GM12878 (cell line): Measurements from ENCODE around the gene AGXT. TPM values are rescaled to one million over a fixed set of nuclear protein-coding genes. Genes with fewer than 3 reads are reported as not detected.

Experiments used
- ATAC-seq: fragments of 200-7000 bp; cut with Tn5 transposase; 3 replicates; pipeline ENCODE4 v1.9.1; 2020; ENCODE audit warnings: mild to moderate bottlenecking, moderate library complexity
- BruUV-seq: library from RNA; stranded (reverse); fragments of 400-500 nt; replicated peaks from 2 replicates; lab custom pipeline; 2021; lab: Mats Ljungman, UMichigan
- CTCF ChIA-PET: fragments of 300-600 bp; sonication (Branson Sonifier 250); formaldehyde crosslinking; extraction: SDS; loops from one replicate; lab custom pipeline; 2021; ENCODE audit warnings: inconsistent platforms; lab: Yijun Ruan, JAX
- POLR2A ChIA-PET: fragments of 350-600 bp; formaldehyde crosslinking; extraction: SDS; loops from one replicate; lab custom pipeline; 2021; ENCODE audit warnings: inconsistent platforms; lab: Charles Lee
- RAD21 ChIA-PET: fragments of 300-600 bp; sonication (Branson Sonifier 250); formaldehyde crosslinking; loops from one replicate; lab custom pipeline; 2023; ENCODE audit warnings: antibody characterized with exemption; ENCODE audit not compliant: unreplicated experiment; lab: Charles Lee
- SMC1A ChIA-PET: fragments of 300-600 bp; sonication (Branson Sonifier 250); formaldehyde crosslinking; loops from one replicate; lab custom pipeline; 2023; ENCODE audit not compliant: unreplicated experiment, uncharacterized antibody; lab: Charles Lee
- DNase-seq: peaks from one replicate; pipeline ENCODE4 v3.0.0-alpha.2; 2011; ENCODE audit warnings: low read depth, low spot score
- FAIRE-seq: peaks from 3 replicates; lab custom pipeline; 2011; peaks lifted over from hg19 to GRCh38; lab: Jason Lieb, UNC
- H2AFZ ChIP-seq: 2 replicates; pipeline ENCODE4 v1.6.0; 2011; ENCODE audit warnings: low read depth, low read length, control low read depth; ENCODE audit not compliant: control insufficient read depth
- H3K27ac ChIP-seq: 2 replicates; pipeline ENCODE4 v1.5.1; 2011; ENCODE audit warnings: control low read depth; ENCODE audit not compliant: control insufficient read depth, insufficient read depth
- H3K27me3 ChIP-seq, 2 experiments: replicated peaks in 1 of 2; 2 replicates each; pipeline versions ENCODE4 v1.6.0 to v1.6.1; 2011; ENCODE audit warnings: low read length in 1 of 2; ENCODE audit not compliant: control insufficient read depth in 2 of 2, insufficient read depth in 2 of 2
- H3K36me3 ChIP-seq, 2 experiments: 2 replicates each; pipeline ENCODE4 v1.5.1; 2011; ENCODE audit warnings: low read length in 1 of 2; ENCODE audit not compliant: control insufficient read depth in 2 of 2, insufficient read depth in 2 of 2
- H3K4me1 ChIP-seq: 2 replicates; pipeline ENCODE4 v1.6.1; 2011; ENCODE audit warnings: mild to moderate bottlenecking, low read length, moderate library complexity, mixed read lengths; ENCODE audit not compliant: control insufficient read depth, insufficient read depth
- H3K4me2 ChIP-seq: 2 replicates; pipeline ENCODE4 v1.6.0; 2011; ENCODE audit warnings: control low read depth; ENCODE audit not compliant: control insufficient read depth, insufficient read depth
- H3K4me3 ChIP-seq: fragments of 200-600 bp; sonication (generic); 2 replicates; pipeline ENCODE4 v1.5.1; 2016
- H3K79me2 ChIP-seq: 2 replicates; pipeline ENCODE4 v1.6.0; 2011; ENCODE audit warnings: low read length; ENCODE audit not compliant: control insufficient read depth, insufficient read depth
- H3K9ac ChIP-seq: 2 replicates; pipeline ENCODE4 v1.8.0; 2011; ENCODE audit warnings: low read length, control low read depth, mixed read lengths; ENCODE audit not compliant: control insufficient read depth, insufficient read depth
- H3K9me3 ChIP-seq: replicated peaks from 3 replicates; pipeline ENCODE4 v1.5.1; 2011; ENCODE audit warnings: mild to moderate bottlenecking, low read length; ENCODE audit not compliant: control insufficient read depth, insufficient read depth
- H4K20me1 ChIP-seq: 2 replicates; pipeline ENCODE4 v1.6.0; 2011; ENCODE audit not compliant: control insufficient read depth, insufficient read depth
- CBX3 ChIP-seq: fragments of 200-600 bp; sonication (generic); IDR thresholded peaks from 2 replicates; pipeline ENCODE4 v1.6.1; 2016; ENCODE audit warnings: low read depth, borderline replicate concordance
- CEBPB ChIP-seq, 2 experiments: fragments of 150-350 bp in 1 of 2; IDR thresholded peaks; 2 replicates each; pipeline ENCODE4 v1.6.1; 2012 to 2014; ENCODE audit warnings: low read depth in 2 of 2, low read length in 2 of 2, borderline replicate concordance in 1 of 2, inconsistent platforms in 1 of 2
- IRF4 ChIP-seq: IDR thresholded peaks from 2 replicates; pipeline ENCODE4 v1.6.1; 2011; ENCODE audit warnings: low read depth, low read length
- MEF2A ChIP-seq: IDR thresholded peaks from 2 replicates; pipeline ENCODE4 v1.6.1; 2011; ENCODE audit warnings: low read depth, mild to moderate bottlenecking, low read length, moderate library complexity; ENCODE audit not compliant: insufficient read depth
- POLR2AphosphoS2 ChIP-seq: IDR thresholded peaks from 2 replicates; pipeline ENCODE4 v1.6.1; 2011; ENCODE audit warnings: low read depth, mild to moderate bottlenecking, low read length, improper control_type of control experiment, moderate library complexity
- RCOR1 ChIP-seq: conservative IDR thresholded peaks from 2 replicates; pipeline ENCODE4 v1.6.1; 2012; ENCODE audit warnings: low read depth, low read length, improper control_type of control experiment
- SREBF1 ChIP-seq: IDR thresholded peaks from 2 replicates; pipeline ENCODE4 v1.6.1; 2012; ENCODE audit warnings: mild to moderate bottlenecking, low read length
- SREBF2 ChIP-seq: IDR thresholded peaks from 2 replicates; pipeline ENCODE4 v1.6.1; 2012; ENCODE audit warnings: mild to moderate bottlenecking, low read length
- SRF ChIP-seq, 2 experiments: IDR thresholded peaks; 2 replicates each; pipeline ENCODE4 v1.6.1; 2011; ENCODE audit warnings: low read depth in 2 of 2, low read length in 2 of 2, mild to moderate bottlenecking in 1 of 2, moderate library complexity in 1 of 2
- TARDBP ChIP-seq: IDR thresholded peaks from 2 replicates; pipeline ENCODE4 v1.6.1; 2016; ENCODE audit warnings: borderline replicate concordance
- ZBED1 ChIP-seq: IDR thresholded peaks from 2 replicates; pipeline ENCODE4 v1.6.1; 2016; ENCODE audit warnings: borderline replicate concordance
- ZNF384 ChIP-seq: IDR thresholded peaks from 2 replicates; pipeline ENCODE4 v1.6.1; 2012; ENCODE audit warnings: low read depth, mild to moderate bottlenecking, low read length, improper control_type of control experiment, borderline replicate concordance
- WGBS: methylation state at CpG from one replicate; pipeline ENCODE4 v1.1.6; 2016; ENCODE audit warnings: low lambda C conversion rate; ENCODE audit not compliant: insufficient replicate concordance, insufficient coverage; ENCODE audit errors: missing lambda C conversion rate; 5-methylcytosine and 5-hydroxymethylcytosine counted together
- in situ Hi-C: fragments of 300-500 bp; cut with MboI; formaldehyde crosslinking; loops from 9 replicates; pipeline ENCODE4 v1.14.3; 2018; ENCODE audit warnings: mixed read lengths
- intact Hi-C: fragments of 100-400 bp; cut with micrococcal nuclease; formaldehyde crosslinking; loops from one replicate; pipeline ENCODE4 v1.14.2; 2022; ENCODE audit not compliant: unreplicated experiment
- polyA plus RNA-seq, 11 experiments: library from polyadenylated mRNA; depleted of rRNA in 4 of 11; unstranded in 6 of 11; stranded (reverse) in 5 of 11; fragments of >200 nt; fragmentation: Nextera tagmentation in 4 of 11; fragmentation: Illumina TruSeq in 1 of 11; extraction: Ambion mirVana in 4 of 11; extraction: Trizol in 1 of 11; gene quantifications; 1 replicate in 1 of 11; 2 replicates in 10 of 11; pipeline versions ENCODE4 v1.2.1 to v1.2.3, GENCODE V29; 2011 to 2016; ENCODE audit warnings: inconsistent platforms in 2 of 11, missing spikeins in 2 of 11, low read depth in 1 of 11
- total RNA-seq, 4 experiments: library from RNA; depleted of rRNA in 3 of 4; stranded (reverse); fragments of >200 nt in 3 of 4; fragmentation: Illumina TruSeq in 1 of 4; extraction: Trizol in 1 of 4; gene quantifications; 2 replicates each; pipeline versions ENCODE4 v1.2.1 to v1.2.3, GENCODE V29; 2013 to 2021
- TF ChIP-seq, protein P1 (sequence below): fragments of 450-650 bp; IDR thresholded peaks from 2 replicates; pipeline ENCODE4 v1.6.1; 2018; ENCODE audit warnings: borderline replicate concordance, mild to moderate bottlenecking; ENCODE audit not compliant: partially characterized antibody
- TF ChIP-seq, protein P2 (sequence below): fragments of 150-350 bp; IDR thresholded peaks from 2 replicates; pipeline ENCODE4 v1.6.1; 2016; ENCODE audit warnings: low read depth, low read length
- TF ChIP-seq, protein P3 (sequence below): fragments of 450-650 bp; IDR thresholded peaks from 2 replicates; pipeline ENCODE4 v1.6.1; 2016; ENCODE audit warnings: mild to moderate bottlenecking

The AGXT gene
- total and polyA plus RNA-seq, 10 of the 15 experiments (the other 5 are each of a cell fraction or from before 2014, with no cell fraction given), result 0.18 TPM; not detected in 9

DNA sequence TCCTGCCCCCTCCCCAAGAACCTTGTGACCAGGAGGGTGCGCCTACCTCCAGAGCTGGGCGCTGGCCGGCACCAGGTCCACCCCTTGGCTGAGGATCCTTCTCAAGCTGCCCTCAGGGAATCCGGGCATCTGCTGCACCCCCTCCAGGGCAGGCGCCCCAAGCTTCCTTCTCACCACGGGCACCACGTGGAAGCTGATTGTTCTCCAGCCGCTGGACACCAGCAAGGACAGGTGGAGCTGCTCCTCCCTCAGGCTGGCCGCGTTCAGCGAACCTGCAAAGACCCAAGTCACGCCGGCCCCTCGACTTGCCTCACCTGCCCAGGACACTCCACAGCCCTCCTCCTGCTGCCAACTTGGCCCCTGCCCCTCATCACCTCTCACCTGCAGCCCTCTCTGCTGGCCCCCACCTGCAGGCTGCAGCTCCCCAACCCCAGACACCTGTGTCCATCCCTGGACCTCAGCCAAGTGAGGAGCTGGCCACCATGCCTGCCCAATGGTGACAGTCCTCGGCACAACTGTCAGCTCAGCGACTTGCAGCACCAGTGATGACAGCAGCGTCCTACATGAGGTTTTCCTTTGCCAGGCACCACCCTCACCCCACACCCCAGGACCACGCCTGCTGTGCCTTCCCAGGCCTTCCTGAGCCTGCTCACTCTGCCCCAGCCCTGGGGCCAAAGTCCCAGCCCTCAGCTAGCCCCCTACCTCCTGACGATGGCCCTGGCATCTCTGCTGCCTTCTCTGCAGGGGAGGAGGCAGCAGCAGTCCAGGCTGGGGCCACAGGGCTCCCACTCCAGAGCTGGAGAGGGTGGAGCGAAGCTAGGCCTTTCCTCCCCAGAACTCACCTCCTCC, 23.1 kb downstream of the AGXT start (continued):
- TF ChIP-seq, protein P1, sequence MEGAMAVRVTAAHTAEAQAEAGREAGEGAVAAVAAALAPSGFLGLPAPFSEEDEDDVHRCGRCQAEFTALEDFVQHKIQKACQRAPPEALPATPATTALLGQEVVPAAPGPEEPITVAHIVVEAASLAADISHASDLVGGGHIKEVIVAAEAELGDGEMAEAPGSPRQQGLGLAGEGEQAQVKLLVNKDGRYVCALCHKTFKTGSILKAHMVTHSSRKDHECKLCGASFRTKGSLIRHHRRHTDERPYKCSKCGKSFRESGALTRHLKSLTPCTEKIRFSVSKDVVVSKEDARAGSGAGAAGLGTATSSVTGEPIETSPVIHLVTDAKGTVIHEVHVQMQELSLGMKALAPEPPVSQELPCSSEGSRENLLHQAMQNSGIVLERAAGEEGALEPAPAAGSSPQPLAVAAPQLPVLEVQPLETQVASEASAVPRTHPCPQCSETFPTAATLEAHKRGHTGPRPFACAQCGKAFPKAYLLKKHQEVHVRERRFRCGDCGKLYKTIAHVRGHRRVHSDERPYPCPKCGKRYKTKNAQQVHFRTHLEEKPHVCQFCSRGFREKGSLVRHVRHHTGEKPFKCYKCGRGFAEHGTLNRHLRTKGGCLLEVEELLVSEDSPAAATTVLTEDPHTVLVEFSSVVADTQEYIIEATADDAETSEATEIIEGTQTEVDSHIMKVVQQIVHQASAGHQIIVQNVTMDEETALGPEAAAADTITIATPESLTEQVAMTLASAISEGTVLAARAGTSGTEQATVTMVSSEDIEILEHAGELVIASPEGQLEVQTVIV, result no peak
- TF ChIP-seq, all 136 proteins: peak for 0

DNA sequence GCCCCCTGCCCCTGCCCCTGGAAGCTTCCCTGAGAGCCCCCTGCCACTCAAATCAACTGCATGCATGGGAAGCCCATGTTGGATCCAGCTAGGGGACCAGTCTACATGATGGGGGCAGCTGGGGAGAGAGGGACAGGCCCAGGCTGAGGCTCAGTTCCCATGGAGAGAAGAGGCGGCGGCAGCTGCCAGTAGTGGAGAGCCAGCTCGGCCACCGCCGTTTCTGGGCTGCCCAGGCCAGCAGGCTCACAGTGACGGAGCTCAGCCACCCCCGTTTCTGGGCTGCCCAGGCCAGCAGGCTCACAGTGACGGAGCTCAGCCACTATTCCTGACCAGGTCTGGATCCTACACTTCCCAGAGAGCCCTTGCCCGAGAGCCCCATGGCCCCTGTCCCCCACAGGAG, 23.7 kb downstream of the AGXT start:
- 46% methylated on average over 9 of the region's 9 CpGs for WGBS
- H3K4me2 ChIP-seq, result no peak overlapping the region
- SMC1A ChIA-PET, result no interaction called here
- in situ Hi-C loops, result no loop called here
- no peaks in the 10 kb centered on the region for H4K20me1 ChIP-seq
- no peaks in the 10 kb centered on the region for H3K4me1 ChIP-seq
- no peaks in the 10 kb centered on the region for H3K9me3 ChIP-seq
- no peak overlapping the region for H2AFZ ChIP-seq
- no TSS peak for BruUV-seq
- H3K27ac ChIP-seq, result no peak overlapping the region
- ATAC-seq (no peak), FAIRE-seq (no peak), DNase-seq (no peak)
- H3K36me3 ChIP-seq, result no peaks in the 10 kb centered on the region
- POLR2A ChIA-PET, result no interaction called here
- no peaks in the 10 kb centered on the region for H3K27me3 ChIP-seq
- RAD21 ChIA-PET, result no interaction called here
- H3K4me3 ChIP-seq, result no peak overlapping the region
- H3K79me2 ChIP-seq, result no peaks in the 10 kb centered on the region
- intact Hi-C loops, result no loop called here
- no peak overlapping the region for H3K9ac ChIP-seq
- TF ChIP-seq TARDBP (no peak), ZBED1 (no peak), ZNF384 (no peak), CEBPB (IDR thresholded peaks at IDR 0.05; ENCODE audit: borderline replicate concordance in 1 of 2, low read depth in 2 of 2, low read length in 2 of 2) (no peak), POLR2AphosphoS2 (no peak), IRF4 (no peak), RCOR1 (no peak), SREBF1 (no peak), MEF2A (no peak), CBX3 (no peak), SRF (IDR thresholded peaks at IDR 0.05; ENCODE audit: low read depth in 2 of 2, low read length in 2 of 2) (no peak), SREBF2 (no peak)
- TF ChIP-seq, protein P2, sequence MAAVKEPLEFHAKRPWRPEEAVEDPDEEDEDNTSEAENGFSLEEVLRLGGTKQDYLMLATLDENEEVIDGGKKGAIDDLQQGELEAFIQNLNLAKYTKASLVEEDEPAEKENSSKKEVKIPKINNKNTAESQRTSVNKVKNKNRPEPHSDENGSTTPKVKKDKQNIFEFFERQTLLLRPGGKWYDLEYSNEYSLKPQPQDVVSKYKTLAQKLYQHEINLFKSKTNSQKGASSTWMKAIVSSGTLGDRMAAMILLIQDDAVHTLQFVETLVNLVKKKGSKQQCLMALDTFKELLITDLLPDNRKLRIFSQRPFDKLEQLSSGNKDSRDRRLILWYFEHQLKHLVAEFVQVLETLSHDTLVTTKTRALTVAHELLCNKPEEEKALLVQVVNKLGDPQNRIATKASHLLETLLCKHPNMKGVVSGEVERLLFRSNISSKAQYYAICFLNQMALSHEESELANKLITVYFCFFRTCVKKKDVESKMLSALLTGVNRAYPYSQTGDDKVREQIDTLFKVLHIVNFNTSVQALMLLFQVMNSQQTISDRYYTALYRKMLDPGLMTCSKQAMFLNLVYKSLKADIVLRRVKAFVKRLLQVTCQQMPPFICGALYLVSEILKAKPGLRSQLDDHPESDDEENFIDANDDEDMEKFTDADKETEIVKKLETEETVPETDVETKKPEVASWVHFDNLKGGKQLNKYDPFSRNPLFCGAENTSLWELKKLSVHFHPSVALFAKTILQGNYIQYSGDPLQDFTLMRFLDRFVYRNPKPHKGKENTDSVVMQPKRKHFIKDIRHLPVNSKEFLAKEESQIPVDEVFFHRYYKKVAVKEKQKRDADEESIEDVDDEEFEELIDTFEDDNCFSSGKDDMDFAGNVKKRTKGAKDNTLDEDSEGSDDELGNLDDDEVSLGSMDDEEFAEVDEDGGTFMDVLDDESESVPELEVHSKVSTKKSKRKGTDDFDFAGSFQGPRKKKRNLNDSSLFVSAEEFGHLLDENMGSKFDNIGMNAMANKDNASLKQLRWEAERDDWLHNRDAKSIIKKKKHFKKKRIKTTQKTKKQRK, result no peak
- TF ChIP-seq, protein P3, sequence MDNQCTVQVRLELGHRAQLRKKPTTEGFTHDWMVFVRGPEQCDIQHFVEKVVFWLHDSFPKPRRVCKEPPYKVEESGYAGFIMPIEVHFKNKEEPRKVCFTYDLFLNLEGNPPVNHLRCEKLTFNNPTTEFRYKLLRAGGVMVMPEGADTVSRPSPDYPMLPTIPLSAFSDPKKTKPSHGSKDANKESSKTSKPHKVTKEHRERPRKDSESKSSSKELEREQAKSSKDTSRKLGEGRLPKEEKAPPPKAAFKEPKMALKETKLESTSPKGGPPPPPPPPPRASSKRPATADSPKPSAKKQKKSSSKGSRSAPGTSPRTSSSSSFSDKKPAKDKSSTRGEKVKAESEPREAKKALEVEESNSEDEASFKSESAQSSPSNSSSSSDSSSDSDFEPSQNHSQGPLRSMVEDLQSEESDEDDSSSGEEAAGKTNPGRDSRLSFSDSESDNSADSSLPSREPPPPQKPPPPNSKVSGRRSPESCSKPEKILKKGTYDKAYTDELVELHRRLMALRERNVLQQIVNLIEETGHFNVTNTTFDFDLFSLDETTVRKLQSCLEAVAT, result no peak
- TF ChIP-seq, all 136 proteins: peak for 0
- CTCF ChIA-PET, result interaction anchor here (0.8 to 1.9 kb wide), 2 partner anchors 22 to 41 kb away, joined by 3 to 4 read pairs; no protein-coding TSS in a partner anchor
